GM21737 (cell line): ENCODE measurements around the gene TMEM232.

Experiments used
- ATAC-seq: cut with Tn5 transposase; IDR thresholded peaks from one replicate; pipeline ENCODE4 v1.9.1; 2021; ENCODE audit warnings: mild to moderate bottlenecking, moderate library complexity; ENCODE audit not compliant: unreplicated experiment

The TMEM232 gene

GRCh38 chr5:110435207-110435606 is 291.3 kb downstream of the TMEM232 start:
- ATAC-seq = no peak

GRCh38 chr5:110431603-110432002 is 294.9 kb downstream of the TMEM232 start:
- ATAC-seq = no peak

GRCh38 chr5:110414360-110414759 is 312.1 kb downstream of the TMEM232 start:
- no peak for ATAC-seq

GRCh38 chr5:110413856-110414255 is 312.6 kb downstream of the TMEM232 start:
- ATAC-seq = no peak

GRCh38 chr5:110409571-110409970 is 316.9 kb downstream of the TMEM232 start:
- ATAC-seq = no peak

- no peak for ATAC-seq
These were observed 323.9 kb downstream of the TMEM232 start for GRCh38 chr5:110402562-110402961.

GRCh38 chr5:110401881-110402280 is 324.6 kb downstream of the TMEM232 start:
- ATAC-seq = no peak

- no peak for ATAC-seq
These were observed 327.5 kb downstream of the TMEM232 start for GRCh38 chr5:110398951-110399350.

- no peak for ATAC-seq
These were observed 329.2 kb downstream of the TMEM232 start for GRCh38 chr5:110397281-110397680.

GRCh38 chr5:110386782-110387181 is 339.7 kb downstream of the TMEM232 start:
- no peak for ATAC-seq

- ATAC-seq = no peak
These were observed 343.2 kb downstream of the TMEM232 start for GRCh38 chr5:110383231-110383630.

- no peak for ATAC-seq
These were observed 348.5 kb downstream of the TMEM232 start for GRCh38 chr5:110377943-110378342.

- ATAC-seq = no peak
These were observed 349.1 kb downstream of the TMEM232 start for GRCh38 chr5:110377361-110377760.

GRCh38 chr5:110376281-110376951 is 350.1 kb downstream of the TMEM232 start:
- ATAC-seq = no peak

GRCh38 chr5:110371725-110372041 is 354.8 kb downstream of the TMEM232 start:
- ATAC-seq = peak; percentile 93

- peak; percentile 50 for ATAC-seq
These were observed 355.3 kb downstream of the TMEM232 start for GRCh38 chr5:110371011-110371724.
